OCI-LY7 (cell line): ENCODE measurements around the gene TFG.

ENCODE experiments used
- CTCF ChIP-seq: fragments of 200-600 bp; sonication (generic); conservative IDR thresholded peaks from 2 replicates; pipeline ENCODE4 v1.5.1; 2014; ENCODE audit warnings: mild to moderate bottlenecking, antibody characterized with exemption, low read length, moderate library complexity, mixed read lengths
- EZH2phosphoT487 ChIP-seq: fragments of 200-600 bp; sonication (generic); IDR thresholded peaks from 2 replicates; pipeline ENCODE4 v1.6.1; 2018; ENCODE audit warnings: low read depth, borderline replicate concordance, mild to moderate bottlenecking, mixed run types, antibody characterized with exemption, low read length, moderate library complexity, mixed read lengths

- TF ChIP-seq CTCF (no peak), EZH2phosphoT487 (no peak)
These were observed 27.0 kb upstream of the TFG start for GRCh38 chr3:100682056-100682853.
